Measurements from ENCODE around the gene FOSL2. TPM values are rescaled to one million over a fixed set of nuclear protein-coding genes. Genes with fewer than 3 reads are reported as not detected.

The FOSL2 gene
- polyA plus RNA-seq, 2 donors: 53.2 to 60.0 TPM

DNA sequence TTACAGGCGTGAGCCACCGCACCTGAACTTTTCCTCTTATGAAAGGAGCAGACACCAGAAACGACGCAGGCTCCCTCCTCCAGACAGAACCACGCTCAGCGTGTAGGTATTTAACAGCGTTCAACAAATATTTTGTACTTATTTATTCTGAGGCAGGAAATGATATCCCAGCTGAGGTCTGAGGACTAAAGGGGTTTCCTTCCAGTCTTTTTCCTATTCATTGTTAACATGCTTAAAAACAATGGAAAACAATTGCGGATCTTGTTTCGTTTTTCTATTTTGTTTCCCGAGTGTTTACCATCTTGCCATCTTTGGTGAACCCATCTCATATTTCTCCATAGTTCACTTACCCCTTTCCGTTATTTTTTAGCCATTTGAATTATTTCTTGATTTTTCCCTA, 43.7 kb upstream of the FOSL2 start:
- 89 to 93% methylated on average over 11 of the region's 11 CpGs for WGBS, 2 donors
- no peaks in the 10 kb centered on the region for H3K27me3 ChIP-seq (ENCODE audit: control insufficient read depth in 1 of 2, insufficient read depth in 2 of 2, low read length in 2 of 2)
- no peaks in the 10 kb centered on the region for H3K9me3 ChIP-seq (ENCODE audit: control insufficient read depth in 2 of 2, insufficient read depth in 1 of 2, low read depth in 1 of 2, low read length in 1 of 2)
- peaks cover 3 to 23% of the 10 kb centered on the region in 2 donors for H3K4me1 ChIP-seq (ENCODE audit: control insufficient read depth in 2 of 2, insufficient read depth in 2 of 2, low read length in 1 of 2)
- no peak overlapping the region for H3K27ac ChIP-seq (ENCODE audit: low read depth in 2 of 2, low read length in 1 of 2)
- H3K36me3 ChIP-seq (ENCODE audit: control insufficient read depth in 2 of 2, insufficient read depth in 2 of 2, low read length in 1 of 2): no peaks in the 10 kb centered on the region
- H3K4me3 ChIP-seq (ENCODE audit: low read depth in 1 of 2, low read length in 2 of 2): no peak overlapping the region

DNA sequence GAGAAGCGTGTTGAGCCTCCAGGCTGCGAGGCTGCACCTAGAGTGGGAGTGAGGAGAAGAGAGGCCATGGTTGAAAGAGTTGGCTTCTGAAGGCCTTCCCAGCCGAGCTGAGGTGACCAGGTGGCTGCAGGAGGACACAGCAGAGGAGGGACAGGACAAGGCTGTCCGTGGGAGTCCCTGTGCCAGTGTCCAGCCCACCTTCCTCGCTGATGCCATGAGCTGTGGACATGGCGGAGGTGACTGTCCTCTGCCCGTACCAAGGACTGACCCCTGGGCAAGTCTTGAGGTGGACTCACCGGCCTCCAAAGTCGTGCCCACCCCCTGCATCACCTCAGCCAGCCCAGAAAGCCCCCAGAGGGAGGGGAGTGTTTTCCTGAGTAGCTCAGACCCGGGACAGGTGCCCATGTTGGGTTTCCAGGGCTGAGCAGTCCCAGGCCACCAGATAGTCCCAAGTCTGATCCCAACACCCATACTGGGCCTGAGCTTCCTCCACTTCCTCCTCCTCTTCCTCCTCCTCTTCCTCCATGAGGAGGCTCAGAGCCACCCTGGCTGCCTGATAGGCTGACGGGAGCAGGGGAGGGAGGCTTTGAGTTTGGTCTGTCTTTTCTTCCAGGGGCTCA, 43.0 kb upstream of the FOSL2 start:
- peaks cover 3 to 22% of the 10 kb centered on the region in 2 donors for H3K4me1 ChIP-seq (ENCODE audit: control insufficient read depth in 2 of 2, insufficient read depth in 2 of 2, low read length in 1 of 2)
- H3K27me3 ChIP-seq (ENCODE audit: control insufficient read depth in 1 of 2, insufficient read depth in 2 of 2, low read length in 2 of 2): no peaks in the 10 kb centered on the region
- 86 to 89% methylated on average over 11 of the region's 11 CpGs for WGBS, 2 donors
- no peak overlapping the region for H3K27ac ChIP-seq (ENCODE audit: low read depth in 2 of 2, low read length in 1 of 2)
- H3K4me3 ChIP-seq (ENCODE audit: low read depth in 1 of 2, low read length in 2 of 2): no peak overlapping the region
- no peaks in the 10 kb centered on the region for H3K9me3 ChIP-seq (ENCODE audit: control insufficient read depth in 2 of 2, insufficient read depth in 1 of 2, low read depth in 1 of 2, low read length in 1 of 2)
- H3K36me3 ChIP-seq (ENCODE audit: control insufficient read depth in 2 of 2, insufficient read depth in 2 of 2, low read length in 1 of 2): no peaks in the 10 kb centered on the region

DNA sequence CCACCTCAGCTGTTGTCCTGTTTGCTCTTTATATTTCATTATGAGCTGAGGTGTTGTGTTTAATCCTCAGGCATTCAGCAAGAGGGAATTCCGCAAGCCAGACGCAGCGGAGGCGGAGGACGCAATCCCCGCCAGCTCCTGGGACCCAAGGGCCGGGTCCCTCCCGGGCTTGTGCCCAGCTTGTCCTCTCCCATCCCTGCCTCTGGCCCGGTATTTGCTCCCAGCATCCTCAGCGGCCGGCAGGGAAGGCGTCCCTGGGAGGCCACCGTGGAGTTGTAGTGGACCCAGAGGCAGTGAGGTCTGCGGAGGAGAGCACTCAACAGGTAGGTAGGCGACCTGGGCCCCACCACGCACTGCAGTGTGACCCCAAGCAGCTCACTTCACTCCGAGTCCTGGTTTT, 42.5 kb upstream of the FOSL2 start:
- peaks cover 4 to 19% of the 10 kb centered on the region in 2 donors for H3K4me1 ChIP-seq (ENCODE audit: control insufficient read depth in 2 of 2, insufficient read depth in 2 of 2, low read length in 1 of 2)
- H3K27ac ChIP-seq (ENCODE audit: low read depth in 2 of 2, low read length in 1 of 2): no peak overlapping the region
- H3K9me3 ChIP-seq (ENCODE audit: control insufficient read depth in 2 of 2, insufficient read depth in 1 of 2, low read depth in 1 of 2, low read length in 1 of 2): no peaks in the 10 kb centered on the region
- H3K27me3 ChIP-seq (ENCODE audit: control insufficient read depth in 1 of 2, insufficient read depth in 2 of 2, low read length in 2 of 2): no peaks in the 10 kb centered on the region
- 94 to 96% methylated on average over 17 of the region's 17 CpGs for WGBS, 2 donors
- H3K36me3 ChIP-seq (ENCODE audit: control insufficient read depth in 2 of 2, insufficient read depth in 2 of 2, low read length in 1 of 2): no peaks in the 10 kb centered on the region
- no peak overlapping the region for H3K4me3 ChIP-seq (ENCODE audit: low read depth in 1 of 2, low read length in 2 of 2)

GRCh38 chr2:28350791-28351285, 41.8 kb upstream of the FOSL2 start:
- Histone ChIP-seq H3K4me3 (ENCODE audit: low read depth in 1 of 2, low read length in 2 of 2) (no peak overlapping the region), H3K9me3 (ENCODE audit: control insufficient read depth in 2 of 2, insufficient read depth in 1 of 2, low read depth in 1 of 2, low read length in 1 of 2) (no peaks in the 10 kb centered on the region), H3K4me1 (ENCODE audit: control insufficient read depth in 2 of 2, insufficient read depth in 2 of 2, low read length in 1 of 2) (peaks cover 8 to 24% of the 10 kb centered on the region in 2 donors), H3K27me3 (ENCODE audit: control insufficient read depth in 1 of 2, insufficient read depth in 2 of 2, low read length in 2 of 2) (no peaks in the 10 kb centered on the region), H3K27ac (ENCODE audit: low read depth in 2 of 2, low read length in 1 of 2) (no peak overlapping the region), H3K36me3 (ENCODE audit: control insufficient read depth in 2 of 2, insufficient read depth in 2 of 2, low read length in 1 of 2) (no peaks in the 10 kb centered on the region)
- WGBS, 2 donors: 91 to 92% methylated on average over 11 of the region's 11 CpGs

GRCh38 chr2:28351621-28352020, 41.0 kb upstream of the FOSL2 start:
- Histone ChIP-seq H3K4me1 (ENCODE audit: control insufficient read depth in 2 of 2, insufficient read depth in 2 of 2, low read length in 1 of 2) (peaks cover 12 to 31% of the 10 kb centered on the region in 2 donors), H3K9me3 (ENCODE audit: control insufficient read depth in 2 of 2, insufficient read depth in 1 of 2, low read depth in 1 of 2, low read length in 1 of 2) (no peaks in the 10 kb centered on the region), H3K27ac (ENCODE audit: low read depth in 2 of 2, low read length in 1 of 2) (no peak overlapping the region), H3K4me3 (ENCODE audit: low read depth in 1 of 2, low read length in 2 of 2) (no peak overlapping the region), H3K36me3 (ENCODE audit: control insufficient read depth in 2 of 2, insufficient read depth in 2 of 2, low read length in 1 of 2) (no peaks in the 10 kb centered on the region), H3K27me3 (ENCODE audit: control insufficient read depth in 1 of 2, insufficient read depth in 2 of 2, low read length in 2 of 2) (no peaks in the 10 kb centered on the region)
- 82 to 88% methylated on average over 5 of the region's 5 CpGs for WGBS, 2 donors

DNA sequence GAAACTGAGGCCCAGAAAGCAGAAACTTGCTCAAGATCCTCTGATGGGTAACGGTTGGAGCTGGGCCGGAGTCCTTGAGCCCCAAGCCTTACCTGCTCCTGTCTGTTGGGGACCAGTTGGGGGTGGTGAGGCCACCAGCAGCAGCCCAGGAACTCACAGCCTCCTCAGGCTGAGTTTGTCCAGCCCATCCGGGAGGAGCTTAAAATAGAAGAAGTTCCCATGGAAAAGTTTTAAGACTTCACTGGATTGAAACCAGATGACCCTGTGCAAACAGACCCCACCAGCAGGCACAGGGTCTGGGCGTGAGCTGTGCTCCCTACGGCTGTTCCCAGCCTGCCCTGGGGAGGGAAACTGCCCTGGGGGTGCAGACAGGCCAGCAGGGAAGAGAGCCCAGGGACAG, 40.6 kb upstream of the FOSL2 start:
- H3K4me3 ChIP-seq (ENCODE audit: low read depth in 1 of 2, low read length in 2 of 2): no peak overlapping the region
- H3K4me1 ChIP-seq (ENCODE audit: control insufficient read depth in 2 of 2, insufficient read depth in 2 of 2, low read length in 1 of 2): peaks cover 14 to 31% of the 10 kb centered on the region in 2 donors
- peak overlapping the region in 1 of 2 donors; percentile 33 for H3K27ac ChIP-seq (ENCODE audit: low read depth in 2 of 2, low read length in 1 of 2)
- 78 to 81% methylated on average over 5 of the region's 5 CpGs for WGBS, 2 donors
- no peaks in the 10 kb centered on the region for H3K9me3 ChIP-seq (ENCODE audit: control insufficient read depth in 2 of 2, insufficient read depth in 1 of 2, low read depth in 1 of 2, low read length in 1 of 2)
- no peaks in the 10 kb centered on the region for H3K27me3 ChIP-seq (ENCODE audit: control insufficient read depth in 1 of 2, insufficient read depth in 2 of 2, low read length in 2 of 2)
- H3K36me3 ChIP-seq (ENCODE audit: control insufficient read depth in 2 of 2, insufficient read depth in 2 of 2, low read length in 1 of 2): no peaks in the 10 kb centered on the region

DNA sequence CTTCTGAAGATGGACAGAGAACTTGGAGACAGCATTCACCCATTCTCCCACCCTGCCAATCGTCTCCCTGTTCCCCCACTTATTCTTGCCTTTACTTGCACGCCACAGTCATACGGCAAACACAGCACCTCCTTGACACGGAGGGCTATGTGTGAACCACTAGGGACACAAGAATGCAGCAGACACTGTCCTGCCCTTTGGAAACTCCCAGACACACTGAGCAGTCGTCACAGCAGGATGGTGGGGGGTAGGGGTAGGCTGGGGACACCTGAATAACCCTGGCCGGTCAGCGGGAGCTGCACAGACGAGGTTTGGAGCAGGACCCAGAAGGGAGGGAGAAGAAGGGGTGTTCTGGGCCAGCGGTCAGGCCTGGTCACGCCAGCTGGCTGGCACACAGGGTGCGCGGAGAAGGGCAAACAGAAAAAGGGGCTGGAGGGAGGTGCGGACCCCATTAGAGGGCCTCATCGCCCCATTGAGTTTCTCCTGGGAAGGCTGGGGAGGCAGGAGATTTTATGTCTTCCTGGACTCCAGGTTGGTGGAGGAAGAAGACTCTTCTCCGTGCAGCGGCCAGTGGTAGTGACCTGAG, 40.0 kb upstream of the FOSL2 start:
- no peaks in the 10 kb centered on the region for H3K9me3 ChIP-seq (ENCODE audit: control insufficient read depth in 2 of 2, insufficient read depth in 1 of 2, low read depth in 1 of 2, low read length in 1 of 2)
- H3K27ac ChIP-seq (ENCODE audit: low read depth in 2 of 2, low read length in 1 of 2): peak overlapping the region in 1 of 2 donors; percentile 33
- H3K27me3 ChIP-seq (ENCODE audit: control insufficient read depth in 1 of 2, insufficient read depth in 2 of 2, low read length in 2 of 2): no peaks in the 10 kb centered on the region
- H3K4me3 ChIP-seq (ENCODE audit: low read depth in 1 of 2, low read length in 2 of 2): no peak overlapping the region
- H3K36me3 ChIP-seq (ENCODE audit: control insufficient read depth in 2 of 2, insufficient read depth in 2 of 2, low read length in 1 of 2): no peaks in the 10 kb centered on the region
- peaks cover 14 to 26% of the 10 kb centered on the region in 2 donors for H3K4me1 ChIP-seq (ENCODE audit: control insufficient read depth in 2 of 2, insufficient read depth in 2 of 2, low read length in 1 of 2)
- 82 to 88% methylated on average over 16 of the region's 16 CpGs for WGBS, 2 donors

GRCh38 chr2:28354920-28355520, 37.6 kb upstream of the FOSL2 start:
- WGBS, 2 donors: 87 to 89% methylated on average over 10 of the region's 10 CpGs
- peak overlapping the region in 1 of 2 donors; percentile 90 for H3K27ac ChIP-seq (ENCODE audit: low read depth in 2 of 2, low read length in 1 of 2)
- H3K36me3 ChIP-seq (ENCODE audit: control insufficient read depth in 2 of 2, insufficient read depth in 2 of 2, low read length in 1 of 2): no peaks in the 10 kb centered on the region
- no peak overlapping the region for H3K4me3 ChIP-seq (ENCODE audit: low read depth in 1 of 2, low read length in 2 of 2)
- no peaks in the 10 kb centered on the region for H3K27me3 ChIP-seq (ENCODE audit: control insufficient read depth in 1 of 2, insufficient read depth in 2 of 2, low read length in 2 of 2)
- H3K9me3 ChIP-seq (ENCODE audit: control insufficient read depth in 2 of 2, insufficient read depth in 1 of 2, low read depth in 1 of 2, low read length in 1 of 2): no peaks in the 10 kb centered on the region
- H3K4me1 ChIP-seq (ENCODE audit: control insufficient read depth in 2 of 2, insufficient read depth in 2 of 2, low read length in 1 of 2): peaks cover 16 to 33% of the 10 kb centered on the region in 2 donors

DNA sequence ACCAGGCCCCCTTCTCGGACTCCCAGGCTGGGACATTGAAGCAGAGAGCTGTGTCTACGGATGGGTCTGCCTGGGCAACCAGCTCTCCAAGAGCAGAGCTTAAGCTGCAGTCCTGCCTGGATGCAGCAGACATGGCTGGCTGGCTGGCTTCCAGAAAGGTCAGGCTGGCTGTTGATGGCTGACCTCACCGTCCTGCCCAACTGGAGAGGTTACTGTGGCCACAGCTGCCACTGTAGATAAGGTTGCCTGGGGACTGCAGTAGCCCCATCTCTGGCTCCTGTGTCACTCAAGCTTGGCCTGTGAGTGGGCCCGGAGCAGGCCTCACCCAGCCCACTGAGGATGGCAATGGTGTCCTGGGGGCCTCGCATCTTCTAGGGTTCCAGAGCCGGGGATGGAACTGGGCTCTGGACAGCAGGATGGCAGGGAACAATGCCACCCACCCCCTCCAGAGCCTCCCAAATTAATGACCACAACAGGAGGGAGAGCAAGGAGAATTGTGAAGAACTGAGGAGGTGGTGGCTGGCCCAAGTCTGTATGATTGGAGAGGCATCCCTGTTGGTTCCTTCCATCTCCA, 37.0 kb upstream of the FOSL2 start:
- Histone ChIP-seq H3K27ac (ENCODE audit: low read depth in 2 of 2, low read length in 1 of 2) (peak overlapping the region; percentile 81 to 90), H3K4me1 (ENCODE audit: control insufficient read depth in 2 of 2, insufficient read depth in 2 of 2, low read length in 1 of 2) (peaks cover 20 to 39% of the 10 kb centered on the region in 2 donors), H3K27me3 (ENCODE audit: control insufficient read depth in 1 of 2, insufficient read depth in 2 of 2, low read length in 2 of 2) (no peaks in the 10 kb centered on the region), H3K4me3 (ENCODE audit: low read depth in 1 of 2, low read length in 2 of 2) (no peak overlapping the region), H3K36me3 (ENCODE audit: control insufficient read depth in 2 of 2, insufficient read depth in 2 of 2, low read length in 1 of 2) (no peaks in the 10 kb centered on the region), H3K9me3 (ENCODE audit: control insufficient read depth in 2 of 2, insufficient read depth in 1 of 2, low read depth in 1 of 2, low read length in 1 of 2) (no peaks in the 10 kb centered on the region)
- WGBS, 2 donors: 70 to 76% methylated on average over 6 of the region's 6 CpGs

Measured in esophagus (tissue), 2 donors.